ENCODE data around the gene GKN2. TPM values are rescaled to one million over a fixed set of nuclear protein-coding genes. Genes with fewer than 3 reads are reported as not detected.

GKN2 gene
- total RNA-seq, 1 experiment from 2014 or later: not detected

GRCh38 chr2:68926796-68927195, 25.9 kb downstream of the GKN2 start:
- no peak for TF ChIP-seq CTCF (conservative IDR thresholded peaks at IDR 0.05)
- Histone ChIP-seq H3K4ac (ENCODE audit: low read depth, low read length) (no peak overlapping the region), H3K9me3 (ENCODE audit: control insufficient read depth, low read depth, low read length) (no peaks in the 10 kb centered on the region), H2BK120ac (ENCODE audit: low read depth, low read length, poor library complexity, severe bottlenecking) (no peak overlapping the region), H2AK5ac (ENCODE audit: insufficient read length, low read length) (no peak overlapping the region), H3K79me2 (ENCODE audit: insufficient read depth, low read length) (no peaks in the 10 kb centered on the region), H3K4me2 (ENCODE audit: insufficient read depth, insufficient read length, low read length) (no peak overlapping the region), H4K5ac (ENCODE audit: insufficient read length, low read depth, low read length) (no peak overlapping the region), H3K9ac (ENCODE audit: extremely low read depth, insufficient read length, low read length) (no peak overlapping the region), H4K8ac (replicated peaks; ENCODE audit: insufficient read length, low read depth, low read length) (no peak overlapping the region), H3K4me1 (ENCODE audit: insufficient read depth, low read length) (no peaks in the 10 kb centered on the region), H3K23ac (ENCODE audit: insufficient read length, low read depth, low read length) (no peak overlapping the region), H2AFZ (ENCODE audit: low read length) (no peak overlapping the region), H3K27ac (ENCODE audit: insufficient read length, low read depth, low read length) (no peak overlapping the region), H3K18ac (ENCODE audit: insufficient read length, low read depth, low read length) (no peak overlapping the region), H2BK12ac (ENCODE audit: insufficient read length, low read depth, low read length) (no peak overlapping the region), H2BK5ac (ENCODE audit: insufficient read length, low read length) (no peak overlapping the region), H4K91ac (ENCODE audit: insufficient read length, low read depth, low read length) (no peak overlapping the region), H3K56ac (ENCODE audit: insufficient read length, low read depth, low read length) (no peak overlapping the region), H3T11ph (ENCODE audit: low read length) (no peak overlapping the region), H3K23me2 (ENCODE audit: insufficient read length, low read depth, low read length, poor library complexity, severe bottlenecking) (no peaks in the 10 kb centered on the region), H3K14ac (ENCODE audit: insufficient read depth, low read length) (no peak overlapping the region), H2BK15ac (ENCODE audit: low read depth, low read length) (no peak overlapping the region), H3K79me1 (ENCODE audit: insufficient read depth, low read depth, low read length, poor library complexity, severe bottlenecking) (no peaks in the 10 kb centered on the region), H3K27me3 (ENCODE audit: insufficient read depth, low read length) (no peaks in the 10 kb centered on the region), H4K20me1 (ENCODE audit: control insufficient read depth, insufficient read depth, insufficient read length) (no peaks in the 10 kb centered on the region), H2BK20ac (ENCODE audit: low read depth, low read length, poor library complexity, severe bottlenecking) (no peak overlapping the region)
- Mint-ChIP-seq H3K4me3 (no peak overlapping the region), H3K36me3 (ENCODE audit: insufficient read depth in 1 of 3, low read depth in 3 of 3) (no peaks in the 10 kb centered on the region), H3K9me3 (no peaks in the 10 kb centered on the region), H3K4me1 (peaks cover 2 to 7% of the 10 kb centered on the region in 2 experiments; a peak in 3 of 4 replicates), H3K27ac (no peak overlapping the region; a peak in 1 of 7 replicates), H3K27me3 (ENCODE audit: low read depth) (peaks cover 7% of the 10 kb centered on the region)
- no CpG with 5 or more reads among the region's 4 CpGs for WGBS (ENCODE audit: extremely low coverage, insufficient read length, low lambda C conversion rate)
- DNase-seq: no peak

Data from H9 (cell line).